Sigmoid colon (tissue), 7 donors: Measurements from ENCODE around the gene TMEM213. TPM values are rescaled to one million over a fixed set of nuclear protein-coding genes. Genes with fewer than 3 reads are reported as not detected.

Experiments
- DNase-seq: peaks from one replicate; pipeline ENCODE4 v3.0.0-alpha.2; 2019
- H3K27ac ChIP-seq, 4 donors: fragments of 200-600 bp; sonication (generic); one replicate each; pipeline ENCODE4 v1.5.1; 2016 to 2019; ENCODE audit warnings: mild to moderate bottlenecking in 1 of 4
- H3K27me3 ChIP-seq, 3 donors: fragments of 200-600 bp; sonication (generic); one replicate each; pipeline ENCODE4 v1.5.1; 2019; ENCODE audit warnings: mild to moderate bottlenecking in 1 of 3
- H3K36me3 ChIP-seq, 4 donors: fragments of 200-600 bp; sonication (generic); one replicate each; pipeline ENCODE4 v1.5.1; 2016 to 2019
- H3K4me1 ChIP-seq, 4 donors: fragments of 200-600 bp; sonication (generic); one replicate each; pipeline ENCODE4 v1.5.1; 2017 to 2019
- H3K4me3 ChIP-seq, 4 donors: fragments of 200-600 bp; sonication (generic); one replicate each; pipeline ENCODE4 v1.5.1; 2017 to 2019; ENCODE audit warnings: mild to moderate bottlenecking in 2 of 4, moderate library complexity in 1 of 4
- H3K9me3 ChIP-seq, 4 donors: fragments of 200-600 bp in 3 of 4; sonication (generic) in 3 of 4; one replicate each; pipeline versions ENCODE4 v1.5.1 to v1.6.1; 2013 to 2019
- CTCF ChIP-seq, 4 experiments: fragments of 450-650 bp in 3 of 4; fragments of 200-600 bp in 1 of 4; IDR thresholded peaks; one replicate each; pipeline ENCODE4 v1.5.1; 2016 to 2019; ENCODE audit warnings: antibody characterized with exemption in 4 of 4, mild to moderate bottlenecking in 3 of 4, moderate library complexity in 2 of 4
- EP300 ChIP-seq, 4 donors: sonication (generic); formaldehyde crosslinking; IDR thresholded peaks; one replicate each; pipeline ENCODE4 v1.6.1; 2017; ENCODE audit warnings: antibody characterized with exemption in 4 of 4
- POLR2A ChIP-seq, 2 donors: fragments of 450-650 bp; IDR thresholded peaks; one replicate each; pipeline ENCODE4 v1.6.1; 2016; ENCODE audit warnings: antibody characterized with exemption in 2 of 2, mild to moderate bottlenecking in 2 of 2, moderate library complexity in 2 of 2
- POLR2AphosphoS5 ChIP-seq, 4 donors: sonication (generic); formaldehyde crosslinking; IDR thresholded peaks; one replicate each; pipeline ENCODE4 v1.6.1; 2017; ENCODE audit warnings: antibody characterized with exemption in 4 of 4
- WGBS, 2 donors: extraction: QIAGEN DNeasy Blood & Tissue Kit; methylation state at CpG; one replicate each; pipeline ENCODE4 v1.1.7; 2013; 5-methylcytosine and 5-hydroxymethylcytosine counted together
- intact Hi-C: fragments of 100-400 bp; cut with DNase I; formaldehyde crosslinking; loops from one replicate; pipeline ENCODE4 v1.15.1; 2023
- polyA plus RNA-seq, 3 donors: library from polyadenylated mRNA; stranded (reverse); fragments of 200-250 nt; gene quantifications; one replicate each; pipeline ENCODE4 v1.2.3, GENCODE V29; 2013
- total RNA-seq, 4 donors: library from RNA; depleted of rRNA; stranded (reverse); fragments of >200 nt; gene quantifications; one replicate each; pipeline ENCODE4 v1.1.0, GENCODE V29; 2016
- donor health status: healthy with polysubstance abuse.
- donor health status: Bipolar disorder and iron deficiency.
- donor health status: healthy.

The TMEM213 gene
- total and polyA plus RNA-seq, 7 donors, result 0.01 TPM; not detected in 6

GRCh38 chr7:138848056-138848980 lies 50.5 kb downstream of the TMEM213 start:
- Histone ChIP-seq H3K27ac (no peak overlapping the region), H3K4me3 (no peak overlapping the region), H3K9me3 (no peaks in the 10 kb centered on the region), H3K4me1 (no peaks in the 10 kb centered on the region), H3K36me3 (peaks cover 0 to 20% (median 2%) of the 10 kb centered on the region in 4 donors), H3K27me3 (no peaks in the 10 kb centered on the region)
- TF ChIP-seq POLR2A (IDR thresholded peaks at IDR 0.05) (no peak), CTCF (IDR thresholded peaks at IDR 0.05) (no peak), POLR2AphosphoS5 (IDR thresholded peaks at IDR 0.05) (no peak), EP300 (IDR thresholded peaks at IDR 0.05) (no peak)
- WGBS, 2 donors, result 80 to 90% methylated on average over 3 of the region's 3 CpGs
- intact Hi-C loops, result no loop called here
- DNase-seq, result no peak

- no peaks in the 10 kb centered on the region for H3K4me1 ChIP-seq
- no peak overlapping the region for H3K4me3 ChIP-seq
- 97% methylated on average over 5 of the region's 5 CpGs for WGBS, 2 donors
- DNase-seq, result no peak
- H3K27me3 ChIP-seq, result no peaks in the 10 kb centered on the region
- TF ChIP-seq POLR2A (IDR thresholded peaks at IDR 0.05) (no peak), EP300 (IDR thresholded peaks at IDR 0.05) (no peak), POLR2AphosphoS5 (IDR thresholded peaks at IDR 0.05) (no peak), CTCF (IDR thresholded peaks at IDR 0.05) (no peak)
- H3K9me3 ChIP-seq, result no peaks in the 10 kb centered on the region
- no peak overlapping the region for H3K27ac ChIP-seq
- intact Hi-C loops, result no loop called here
- peaks cover 0 to 20% (median 2%) of the 10 kb centered on the region in 4 donors for H3K36me3 ChIP-seq
These were observed 51.9 kb downstream of the TMEM213 start for GRCh38 chr7:138849701-138850100.

- intact Hi-C loops, result no loop called here
- H3K27ac ChIP-seq, result no peak overlapping the region
- H3K9me3 ChIP-seq, result no peaks in the 10 kb centered on the region
- peaks cover 0 to 20% (median 2%) of the 10 kb centered on the region in 4 donors for H3K36me3 ChIP-seq
- H3K4me3 ChIP-seq, result no peak overlapping the region
- TF ChIP-seq POLR2A (IDR thresholded peaks at IDR 0.05), result no peak
- no peak for TF ChIP-seq CTCF (IDR thresholded peaks at IDR 0.05)
- no peak for TF ChIP-seq POLR2AphosphoS5 (IDR thresholded peaks at IDR 0.05)
- TF ChIP-seq EP300 (IDR thresholded peaks at IDR 0.05), result no peak
- H3K27me3 ChIP-seq, result no peaks in the 10 kb centered on the region
- no peak for DNase-seq
- H3K4me1 ChIP-seq, result no peaks in the 10 kb centered on the region
- 93 to 97% methylated on average over 5 of the region's 5 CpGs for WGBS, 2 donors
These were observed 54.7 kb downstream of the TMEM213 start for GRCh38 chr7:138852469-138852868.

GRCh38 chr7:138853448-138853847 lies 55.7 kb downstream of the TMEM213 start:
- Histone ChIP-seq H3K27me3 (no peaks in the 10 kb centered on the region), H3K9me3 (no peaks in the 10 kb centered on the region), H3K36me3 (peaks cover 0 to 21% (median 2%) of the 10 kb centered on the region in 4 donors), H3K4me3 (no peak overlapping the region), H3K27ac (no peak overlapping the region), H3K4me1 (no peaks in the 10 kb centered on the region)
- no peak for DNase-seq
- intact Hi-C loops, result no loop called here
- 87 to 90% methylated on average over 3 of the region's 3 CpGs for WGBS, 2 donors
- TF ChIP-seq EP300 (IDR thresholded peaks at IDR 0.05), result no peak
- no peak for TF ChIP-seq CTCF (IDR thresholded peaks at IDR 0.05)
- no peak for TF ChIP-seq POLR2AphosphoS5 (IDR thresholded peaks at IDR 0.05)
- no peak for TF ChIP-seq POLR2A (IDR thresholded peaks at IDR 0.05)
